Esophagus (tissue), 2 donors: Measurements from ENCODE around the gene C20orf141. TPM values are rescaled to one million over a fixed set of nuclear protein-coding genes. Genes with fewer than 3 reads are reported as not detected.
"Not testable (repeated sequence)": the region's sequence is repeated elsewhere in the genome, so short reads cannot be mapped to it uniquely, and the experiment has no call there.

Experiments used
- H3K27ac ChIP-seq, 2 donors: one replicate each; pipeline ENCODE4 v1.5.1; 2013; ENCODE audit warnings: low read depth in 2 of 2, mild to moderate bottlenecking in 2 of 2, inconsistent platforms in 1 of 2, low read length in 1 of 2, moderate library complexity in 1 of 2
- H3K27me3 ChIP-seq, 2 donors: one replicate each; pipeline ENCODE4 v1.6.1; 2013; ENCODE audit warnings: low read length in 2 of 2, control low read depth in 1 of 2, mild to moderate bottlenecking in 1 of 2; ENCODE audit not compliant: insufficient read depth in 2 of 2, control insufficient read depth in 1 of 2
- H3K36me3 ChIP-seq, 2 donors: one replicate each; pipeline ENCODE4 v1.6.1; 2013; ENCODE audit warnings: low read length in 1 of 2; ENCODE audit not compliant: control insufficient read depth in 2 of 2, insufficient read depth in 2 of 2
- H3K4me1 ChIP-seq, 2 donors: one replicate each; pipeline ENCODE4 v1.6.1; 2013; ENCODE audit warnings: low read length in 1 of 2; ENCODE audit not compliant: control insufficient read depth in 2 of 2, insufficient read depth in 2 of 2
- H3K4me3 ChIP-seq, 2 donors: one replicate each; pipeline ENCODE4 v1.5.1; 2013; ENCODE audit warnings: low read length in 2 of 2, mild to moderate bottlenecking in 2 of 2, low read depth in 1 of 2, moderate library complexity in 1 of 2
- H3K9me3 ChIP-seq, 2 donors: one replicate each; pipeline ENCODE4 v1.6.1; 2013; ENCODE audit warnings: mild to moderate bottlenecking in 2 of 2, low read depth in 1 of 2, low read length in 1 of 2, moderate library complexity in 1 of 2; ENCODE audit not compliant: control insufficient read depth in 2 of 2, insufficient read depth in 1 of 2
- WGBS, 2 donors: extraction: QIAGEN DNeasy Blood & Tissue Kit; methylation state at CpG; one replicate each; pipeline ENCODE4 v1.1.7; 2013; 5-methylcytosine and 5-hydroxymethylcytosine counted together
- polyA plus RNA-seq, 2 donors: library from polyadenylated mRNA; stranded (reverse); fragments of 200-250 nt; gene quantifications; one replicate each; pipeline ENCODE4 v1.2.3, GENCODE V29; 2013
- donor health status: healthy with polysubstance abuse.
- donor health status: Bipolar disorder and iron deficiency.

Gene C20orf141
- polyA plus RNA-seq, 2 donors: not detected

DNA sequence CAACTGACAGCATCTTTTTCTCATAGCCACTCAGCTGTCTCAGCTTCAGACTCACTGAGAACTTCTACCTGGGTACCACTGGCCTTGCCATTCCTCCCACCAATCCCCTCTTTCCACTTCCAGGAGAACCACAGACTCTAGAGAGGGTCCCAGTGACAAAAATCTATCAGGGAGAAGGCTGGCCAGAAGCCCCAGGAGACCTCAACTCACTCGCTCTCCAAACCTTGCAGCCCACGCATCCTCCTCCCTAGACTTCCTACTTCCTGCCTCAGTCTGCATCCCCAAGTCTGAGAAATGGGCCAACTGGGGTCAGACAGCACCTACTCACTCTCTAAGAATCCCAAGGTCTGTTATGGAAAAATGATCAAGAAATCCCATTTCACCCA, 2.5 kb downstream of the C20orf141 start:
- H3K36me3 ChIP-seq: no peaks in the 10 kb centered on the region
- no peaks in the 10 kb centered on the region for H3K9me3 ChIP-seq
- H3K27me3 ChIP-seq: peaks cover 0 to 9% of the 10 kb centered on the region in 2 donors
- H3K4me3 ChIP-seq: no peak overlapping the region
- WGBS, 2 donors: 93% methylated on average over 2 of the region's 2 CpGs
- H3K27ac ChIP-seq: no peak overlapping the region
- H3K4me1 ChIP-seq: peaks cover 0 to 2% of the 10 kb centered on the region in 2 donors

DNA sequence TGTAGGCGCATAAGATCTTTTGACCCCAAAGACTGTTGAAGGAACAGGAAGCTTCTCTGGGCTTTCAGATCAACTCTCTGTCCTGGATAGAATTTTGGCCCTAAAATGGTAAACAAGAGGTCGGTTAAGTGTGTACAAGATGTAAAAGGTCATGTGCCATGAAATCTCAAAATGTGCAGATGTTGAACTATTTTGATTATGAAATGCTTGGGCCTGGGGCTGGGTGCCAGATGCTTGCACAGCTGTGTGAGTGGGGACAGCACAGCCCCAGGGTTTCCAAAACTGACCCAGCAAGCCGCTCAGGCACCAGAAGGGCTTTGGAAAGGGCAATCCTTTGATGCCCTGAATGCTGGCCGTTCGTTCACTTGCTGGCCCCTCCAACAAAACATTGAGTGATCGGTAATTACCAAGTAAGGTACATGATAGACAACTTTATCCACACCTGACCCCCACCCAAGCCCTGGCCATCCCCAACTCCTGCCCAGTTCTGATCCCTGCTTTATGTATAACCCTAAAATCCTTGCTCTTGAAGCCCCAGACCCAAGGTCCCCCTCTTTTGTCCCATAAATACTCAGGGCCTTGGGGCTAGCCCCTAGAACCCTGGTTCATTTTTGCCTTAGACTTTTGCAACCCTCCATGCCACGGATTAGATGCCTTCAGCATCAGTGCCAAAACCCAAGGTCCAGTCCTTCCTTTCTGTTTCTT, 3.3 kb downstream of the C20orf141 start:
- H3K9me3 ChIP-seq: no peaks in the 10 kb centered on the region
- H3K4me3 ChIP-seq: no peak overlapping the region
- H3K27me3 ChIP-seq: peaks cover 0 to 9% of the 10 kb centered on the region in 2 donors
- WGBS, 2 donors: 78 to 83% methylated on average over 7 of the region's 7 CpGs
- peaks cover 0 to 2% of the 10 kb centered on the region in 2 donors for H3K4me1 ChIP-seq
- H3K27ac ChIP-seq: no peak overlapping the region
- H3K36me3 ChIP-seq: no peaks in the 10 kb centered on the region

GRCh38 chr20:2820084-2820895, 5.5 kb downstream of the C20orf141 start:
- Histone ChIP-seq H3K27me3 (peaks cover 0 to 9% of the 10 kb centered on the region in 2 donors), H3K27ac (no peak overlapping the region), H3K4me1 (peaks cover 0 to 2% of the 10 kb centered on the region in 2 donors), H3K4me3 (no peak overlapping the region), H3K36me3 (no peaks in the 10 kb centered on the region), H3K9me3 (no peaks in the 10 kb centered on the region)
- 50 to 62% methylated on average over 32 of the region's 32 CpGs for WGBS, 2 donors

- Histone ChIP-seq H3K27me3 (peaks cover 0 to 9% of the 10 kb centered on the region in 2 donors), H3K27ac (no peak overlapping the region), H3K9me3 (no peaks in the 10 kb centered on the region), H3K4me1 (peaks cover 0 to 2% of the 10 kb centered on the region in 2 donors), H3K4me3 (no peak overlapping the region), H3K36me3 (no peaks in the 10 kb centered on the region)
- 14 to 15% methylated on average over 51 to 68 of the region's 68 CpGs for WGBS, 2 donors
Measured at GRCh38 chr20:2820896-2821869, 6.4 kb downstream of the C20orf141 start.

- no peak overlapping the region for H3K4me3 ChIP-seq
- peaks cover 3 to 9% of the 10 kb centered on the region in 2 donors for H3K27me3 ChIP-seq
- no peaks in the 10 kb centered on the region for H3K36me3 ChIP-seq
- no peaks in the 10 kb centered on the region for H3K9me3 ChIP-seq
- H3K4me1 ChIP-seq: peaks cover 0 to 2% of the 10 kb centered on the region in 2 donors
- 26 to 44% methylated on average over 4 to 5 of the region's 5 CpGs for whole genome bisulfite sequencing, 2 donors
- no peak overlapping the region for H3K27ac ChIP-seq
Measured at GRCh38 chr20:2822073-2822472, 7.3 kb downstream of the C20orf141 start.

- Histone ChIP-seq H3K4me1 (peaks cover 0 to 2% of the 10 kb centered on the region in 2 donors), H3K36me3 (no peaks in the 10 kb centered on the region), H3K27ac (no peak overlapping the region), H3K27me3 (peaks cover 3 to 11% of the 10 kb centered on the region in 2 donors), H3K9me3 (no peaks in the 10 kb centered on the region), H3K4me3 (no peak overlapping the region)
- 79 to 85% methylated on average over 2 of the region's 2 CpGs for WGBS, 2 donors
Measured at GRCh38 chr20:2825761-2826160, 11.0 kb downstream of the C20orf141 start.

- 85 to 89% methylated on average over 4 of the region's 4 CpGs for WGBS, 2 donors
- H3K4me1 ChIP-seq: no peaks in the 10 kb centered on the region
- no peak overlapping the region for H3K4me3 ChIP-seq
Measured at GRCh38 chr20:2826655-2827054, 11.9 kb downstream of the C20orf141 start.

GRCh38 chr20:2829376-2829775, 14.6 kb downstream of the C20orf141 start:
- WGBS, 2 donors: 78 to 79% methylated on average over 6 of the region's 6 CpGs
- H3K27me3 ChIP-seq: peaks cover 2 to 3% of the 10 kb centered on the region in 2 donors
- H3K4me1 ChIP-seq: no peaks in the 10 kb centered on the region
- no peaks in the 10 kb centered on the region for H3K9me3 ChIP-seq
- no peak overlapping the region for H3K4me3 ChIP-seq
- H3K36me3 ChIP-seq: no peaks in the 10 kb centered on the region
- no peak overlapping the region for H3K27ac ChIP-seq

More at GRCh38 chr20:2826655-2827054, 11.9 kb downstream of the C20orf141 start:
- no peaks in the 10 kb centered on the region for H3K36me3 ChIP-seq
- peaks cover 3% of the 10 kb centered on the region in 2 donors for H3K27me3 ChIP-seq
- H3K27ac ChIP-seq: no peak overlapping the region
- no peaks in the 10 kb centered on the region for H3K9me3 ChIP-seq

- not testable (repeated sequence) for H3K27me3 ChIP-seq, H3K27ac ChIP-seq, H3K36me3 ChIP-seq, H3K4me3 ChIP-seq, H3K4me1 ChIP-seq, H3K9me3 ChIP-seq
- WGBS, 2 donors: 73 to 81% methylated on average over 7 of the region's 7 CpGs
Measured at GRCh38 chr20:2831206-2831605, 16.4 kb downstream of the C20orf141 start.
